GM12874 (cell line): Measurements from ENCODE around the gene S1PR3.

Source experiments
- TF ChIP-seq, protein P1 (sequence below): IDR thresholded peaks from 2 replicates; pipeline ENCODE4 v1.5.1; 2011; ENCODE audit warnings: low read depth, mild to moderate bottlenecking, control low read depth, low read length, moderate library complexity; ENCODE audit not compliant: insufficient read depth

Gene S1PR3

DNA sequence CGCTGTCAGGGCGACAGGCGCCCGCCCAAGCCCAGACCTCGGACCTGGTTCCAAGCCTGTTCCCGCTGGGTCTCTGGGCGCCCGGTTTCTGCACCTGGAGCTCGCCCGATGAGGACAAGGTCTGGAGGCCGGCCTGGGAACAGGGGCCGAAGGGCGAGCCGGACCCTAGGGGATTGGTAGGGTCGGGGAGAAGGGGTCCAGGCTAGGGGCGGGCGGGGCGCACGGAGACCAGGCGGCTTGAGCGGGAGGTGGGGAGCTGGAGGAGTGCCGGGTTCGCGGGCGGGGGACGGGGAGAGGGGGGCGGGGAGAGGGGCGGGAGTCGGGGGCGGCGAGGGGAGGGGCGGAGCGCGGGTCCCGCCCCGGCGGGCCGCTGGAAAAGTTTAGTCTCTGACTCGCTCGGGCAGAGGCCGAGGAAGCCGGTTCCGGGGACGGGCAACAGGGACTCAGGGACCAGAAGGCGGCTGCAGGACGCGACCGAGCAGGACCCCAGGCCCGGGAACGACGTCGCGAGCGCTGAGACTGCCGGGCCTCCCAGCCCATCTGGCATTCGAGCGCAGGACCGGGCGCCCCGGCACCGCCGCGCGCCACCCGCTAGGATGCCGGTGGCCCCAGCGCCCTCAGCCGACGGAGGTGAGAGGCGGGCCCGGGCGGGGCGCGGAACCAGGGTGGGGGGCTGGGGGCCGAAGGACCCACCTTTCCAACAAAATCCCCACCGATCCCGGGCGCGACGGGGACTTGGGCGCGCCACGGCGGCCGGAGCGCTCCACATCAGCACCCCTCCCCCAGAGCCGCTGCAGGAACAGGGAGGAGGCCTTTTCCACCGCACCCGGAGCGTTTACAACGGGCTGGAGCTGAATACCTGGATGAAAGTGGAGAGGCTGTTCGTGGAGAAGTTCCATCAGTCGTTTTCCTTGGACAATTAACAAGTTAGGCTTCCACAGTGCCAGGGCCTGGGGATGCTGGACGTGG, at the start of gene S1PR3:
Gene S1PR3 (plus strand): TSS at position 403 of the 969 bp plus-strand sequence. CDS start 9,733 bp downstream, outside the sequence.
- TF ChIP-seq, protein P1, sequence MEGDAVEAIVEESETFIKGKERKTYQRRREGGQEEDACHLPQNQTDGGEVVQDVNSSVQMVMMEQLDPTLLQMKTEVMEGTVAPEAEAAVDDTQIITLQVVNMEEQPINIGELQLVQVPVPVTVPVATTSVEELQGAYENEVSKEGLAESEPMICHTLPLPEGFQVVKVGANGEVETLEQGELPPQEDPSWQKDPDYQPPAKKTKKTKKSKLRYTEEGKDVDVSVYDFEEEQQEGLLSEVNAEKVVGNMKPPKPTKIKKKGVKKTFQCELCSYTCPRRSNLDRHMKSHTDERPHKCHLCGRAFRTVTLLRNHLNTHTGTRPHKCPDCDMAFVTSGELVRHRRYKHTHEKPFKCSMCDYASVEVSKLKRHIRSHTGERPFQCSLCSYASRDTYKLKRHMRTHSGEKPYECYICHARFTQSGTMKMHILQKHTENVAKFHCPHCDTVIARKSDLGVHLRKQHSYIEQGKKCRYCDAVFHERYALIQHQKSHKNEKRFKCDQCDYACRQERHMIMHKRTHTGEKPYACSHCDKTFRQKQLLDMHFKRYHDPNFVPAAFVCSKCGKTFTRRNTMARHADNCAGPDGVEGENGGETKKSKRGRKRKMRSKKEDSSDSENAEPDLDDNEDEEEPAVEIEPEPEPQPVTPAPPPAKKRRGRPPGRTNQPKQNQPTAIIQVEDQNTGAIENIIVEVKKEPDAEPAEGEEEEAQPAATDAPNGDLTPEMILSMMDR, result no peak

DNA sequence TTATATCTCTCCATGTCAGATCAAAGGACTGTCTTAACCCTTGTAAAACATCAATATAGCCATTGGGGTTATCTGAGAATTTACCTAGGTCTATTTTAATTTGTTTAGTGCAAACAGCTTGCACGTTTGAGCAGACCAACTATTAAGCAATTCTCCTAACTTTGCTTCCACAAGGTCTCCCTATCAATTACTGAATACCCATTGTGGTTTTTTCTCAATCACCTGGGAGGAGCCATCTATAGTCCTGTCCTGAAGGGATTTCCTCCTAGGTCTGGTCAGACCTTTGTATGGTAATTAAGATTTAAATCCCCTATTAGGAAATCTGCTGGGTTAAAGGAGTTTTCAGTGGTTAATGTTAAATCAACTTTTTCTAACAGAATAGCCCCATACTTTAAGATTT, 48.9 kb upstream of the S1PR3 start:
- TF ChIP-seq, protein P1, result no peak

DNA sequence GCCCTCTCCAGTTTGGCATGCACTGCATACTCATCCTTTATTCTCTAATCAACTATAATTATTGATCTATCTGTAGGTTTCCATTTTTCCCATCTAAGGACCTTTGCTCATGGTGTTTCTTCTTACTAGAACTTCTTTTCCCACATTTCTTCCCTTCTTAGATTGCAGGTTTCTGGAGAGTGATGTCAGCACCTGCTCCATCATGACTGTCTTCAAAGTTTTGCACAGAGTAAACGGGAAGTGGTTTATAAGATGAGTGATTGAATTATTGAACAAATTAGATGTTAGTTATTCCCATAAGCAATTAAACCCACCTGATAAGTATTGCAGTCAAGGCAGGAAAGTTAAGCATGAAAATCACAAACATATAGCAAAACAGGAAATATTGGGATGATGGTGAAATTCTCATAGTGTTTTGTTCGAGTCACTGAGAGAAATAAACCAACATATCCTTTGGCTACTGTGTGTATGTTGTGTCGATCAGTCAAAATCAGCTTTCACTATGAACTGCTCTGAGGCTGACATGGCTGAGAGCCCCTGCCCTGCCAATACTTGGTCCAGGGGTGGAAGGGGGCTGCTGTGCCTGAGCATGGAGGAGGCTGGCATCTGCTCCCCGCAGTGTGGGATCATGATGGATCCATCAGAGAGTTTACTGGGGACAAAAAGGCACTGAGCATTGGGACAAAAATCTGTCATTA, 45.5 kb upstream of the S1PR3 start:
- TF ChIP-seq, protein P1, result no peak

DNA sequence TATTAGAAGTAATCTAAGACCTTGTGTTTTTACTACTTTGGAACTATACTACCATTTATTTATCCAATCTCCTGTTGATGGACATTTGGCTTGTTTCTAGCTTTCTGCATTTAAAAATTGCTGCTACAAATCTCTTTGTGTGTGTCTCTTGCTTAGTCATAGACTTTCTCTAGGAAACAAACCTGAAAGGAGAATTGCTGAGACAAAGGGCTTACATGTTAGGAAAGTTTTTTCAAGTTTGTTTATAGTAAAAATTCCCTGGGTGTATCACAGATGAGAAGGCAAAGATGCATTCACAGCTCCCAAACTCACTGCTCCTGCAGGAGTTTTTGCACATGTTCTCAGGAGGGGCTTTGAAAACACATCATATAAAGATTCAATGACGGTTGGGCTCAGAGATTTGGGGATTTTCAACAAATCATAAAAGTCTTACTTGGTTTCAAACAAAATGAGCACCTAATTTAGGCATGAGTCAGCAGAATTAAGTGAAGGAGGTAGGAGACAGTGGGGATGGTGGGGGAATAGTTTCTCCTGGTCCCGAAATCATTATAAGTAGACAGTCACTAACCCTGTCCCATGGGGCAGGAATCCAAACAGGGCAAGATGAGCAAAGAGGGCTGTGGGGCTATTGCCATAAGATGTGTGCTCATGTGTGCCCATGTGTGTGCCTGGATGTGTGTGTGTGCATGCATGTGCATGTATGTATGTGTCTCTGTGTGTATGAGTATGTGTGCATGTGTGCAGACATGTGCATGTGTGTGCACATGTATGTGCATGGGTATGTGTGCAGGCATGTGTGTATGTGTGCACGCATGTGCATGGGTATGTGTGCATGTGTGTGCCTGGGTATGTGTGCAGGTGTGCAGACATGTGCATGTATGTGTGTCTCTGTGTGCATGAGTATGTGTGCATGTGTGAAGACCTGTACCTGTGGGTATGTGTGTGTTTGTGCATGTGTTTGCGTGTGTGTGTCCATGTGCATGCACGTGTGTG, 43.4 kb upstream of the S1PR3 start:
- TF ChIP-seq, protein P1, result no peak

DNA sequence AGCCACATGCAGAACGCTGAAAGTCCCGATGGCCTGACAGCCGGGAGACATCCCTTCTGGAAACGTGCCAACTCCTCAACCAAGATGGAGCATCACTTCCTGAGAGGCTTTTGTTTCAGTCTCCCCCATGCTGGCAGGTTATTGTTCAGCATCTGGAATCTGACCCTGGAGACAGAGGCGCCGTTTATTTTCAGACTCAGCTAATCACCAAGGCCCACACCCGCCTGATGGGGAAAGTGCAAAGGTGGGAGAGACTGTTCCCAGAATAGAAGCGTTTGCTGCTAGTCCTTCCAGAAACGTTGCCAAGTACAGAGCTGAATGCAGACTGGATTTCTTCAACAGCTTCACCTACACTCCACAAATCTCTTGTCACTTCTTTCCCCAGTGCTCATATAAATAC, 41.8 kb upstream of the S1PR3 start:
- TF ChIP-seq, protein P1, result no peak

DNA sequence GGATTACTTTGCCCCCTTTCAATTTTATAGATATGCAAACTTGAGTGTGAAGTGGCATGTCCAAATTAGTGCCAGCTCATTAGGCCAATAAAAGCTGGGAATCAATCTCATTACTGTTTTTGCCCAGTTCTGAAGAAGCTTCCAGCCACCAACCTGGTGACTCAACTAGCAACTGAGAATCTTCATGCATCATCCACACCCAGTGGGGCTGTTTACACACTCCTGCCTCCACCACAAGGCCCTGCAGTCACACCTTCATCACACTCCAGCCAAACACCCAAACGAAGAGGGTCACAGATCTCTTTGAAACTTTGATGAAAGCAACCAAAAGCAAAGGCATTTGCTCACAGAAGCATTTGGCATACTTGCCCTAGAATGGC, 41.3 kb upstream of the S1PR3 start:
- TF ChIP-seq, protein P1, result no peak
